Stimulated activated CD4-positive, alpha-beta T cell treated with anti-CD3 and anti-CD28 coated beads, Interleukin-15, amount 100 ng/mL, for 24 hours (primary cell): ENCODE measurements around the gene NUP42.
"Not testable (repeated sequence)": the region's sequence is repeated elsewhere in the genome, so short reads cannot be mapped to it uniquely, and the experiment has no call there.

Source experiments
- DNase-seq: peaks from one replicate; pipeline ENCODE4 v3.0.0-alpha.2; 2020

Gene NUP42

GRCh38 chr7:23205577-23205908 is 23.7 kb downstream of the NUP42 start:
- no peak for DNase-seq

GRCh38 chr7:23205909-23206767 is 24.3 kb downstream of the NUP42 start:
- DNase-seq: peak; percentile 18

- no peak for DNase-seq
Observed at GRCh38 chr7:23207021-23207420, 25.2 kb downstream of the NUP42 start.

- no peak for DNase-seq
Observed at GRCh38 chr7:23207884-23208283, 26.0 kb downstream of the NUP42 start.

- DNase-seq: no peak
Observed at GRCh38 chr7:23208316-23208715, 26.5 kb downstream of the NUP42 start.

GRCh38 chr7:23210506-23210905 is 28.7 kb downstream of the NUP42 start:
- DNase-seq: no peak

GRCh38 chr7:23211589-23211988 is 29.7 kb downstream of the NUP42 start:
- DNase-seq: no peak

- DNase-seq: no peak
Observed at GRCh38 chr7:23212395-23212794, 30.5 kb downstream of the NUP42 start.

GRCh38 chr7:23212841-23213240 is 31.0 kb downstream of the NUP42 start:
- no peak for DNase-seq

- DNase-seq: no peak
Observed at GRCh38 chr7:23213755-23214154, 31.9 kb downstream of the NUP42 start.

GRCh38 chr7:23214423-23214822 is 32.6 kb downstream of the NUP42 start:
- DNase-seq: no peak

GRCh38 chr7:23214938-23215337 is 33.1 kb downstream of the NUP42 start:
- DNase-seq: no peak

GRCh38 chr7:23216021-23216420 is 34.2 kb downstream of the NUP42 start:
- no peak for DNase-seq

- no peak for DNase-seq
Observed at GRCh38 chr7:23218196-23218595, 36.3 kb downstream of the NUP42 start.

- DNase-seq: no peak
Observed at GRCh38 chr7:23220690-23221305, 39.0 kb downstream of the NUP42 start.

GRCh38 chr7:23222439-23223030 is 40.7 kb downstream of the NUP42 start:
- no peak for DNase-seq

GRCh38 chr7:23224364-23224763 is 42.5 kb downstream of the NUP42 start:
- DNase-seq: not testable (repeated sequence)

- no peak for DNase-seq
Observed at GRCh38 chr7:23226844-23227450, 45.1 kb downstream of the NUP42 start.

GRCh38 chr7:23228412-23228811 is 46.6 kb downstream of the NUP42 start:
- no peak for DNase-seq

GRCh38 chr7:23230641-23231101 is 48.8 kb downstream of the NUP42 start:
- DNase-seq: no peak

GRCh38 chr7:23232966-23233365 is 51.1 kb downstream of the NUP42 start:
- DNase-seq: no peak

GRCh38 chr7:23234569-23235296 is 52.9 kb downstream of the NUP42 start:
- DNase-seq: no peak

- no peak for DNase-seq
Observed at GRCh38 chr7:23235813-23236221, 54.0 kb downstream of the NUP42 start.
